Measurements from ENCODE around the gene FPR3. TPM values are rescaled to one million over a fixed set of nuclear protein-coding genes. Genes with fewer than 3 reads are reported as not detected.

Gene FPR3, protein sequence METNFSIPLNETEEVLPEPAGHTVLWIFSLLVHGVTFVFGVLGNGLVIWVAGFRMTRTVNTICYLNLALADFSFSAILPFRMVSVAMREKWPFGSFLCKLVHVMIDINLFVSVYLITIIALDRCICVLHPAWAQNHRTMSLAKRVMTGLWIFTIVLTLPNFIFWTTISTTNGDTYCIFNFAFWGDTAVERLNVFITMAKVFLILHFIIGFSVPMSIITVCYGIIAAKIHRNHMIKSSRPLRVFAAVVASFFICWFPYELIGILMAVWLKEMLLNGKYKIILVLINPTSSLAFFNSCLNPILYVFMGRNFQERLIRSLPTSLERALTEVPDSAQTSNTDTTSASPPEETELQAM
- total RNA-seq = not detected in 2 replicates

DNA sequence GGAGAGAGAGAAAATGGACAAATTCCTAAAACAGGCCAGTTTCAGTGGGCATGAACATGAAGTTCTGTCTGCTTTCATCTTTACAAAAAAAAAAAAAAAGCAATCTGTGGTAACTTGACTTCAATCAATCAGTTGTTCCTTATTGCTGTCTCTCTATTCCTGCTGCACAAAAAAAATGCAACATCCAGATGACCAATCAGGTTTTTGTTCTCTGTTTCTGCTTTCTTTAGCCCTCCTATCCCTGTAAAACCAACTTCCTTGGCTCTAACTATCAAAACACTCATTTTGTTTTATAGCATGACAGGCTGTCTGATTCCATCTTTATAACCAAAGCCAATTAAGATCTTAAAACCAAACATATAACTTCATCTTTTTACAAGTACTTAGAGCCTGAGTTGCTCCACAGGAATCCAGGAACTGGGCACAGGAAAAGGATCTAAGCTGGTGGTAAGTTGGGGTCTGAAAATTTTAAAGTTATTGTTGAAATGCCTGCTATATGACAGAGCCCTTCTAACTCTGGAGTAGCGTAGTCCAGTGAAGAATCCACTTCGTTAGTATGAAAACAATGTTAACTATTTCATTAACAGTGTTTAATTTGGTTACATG, at the start of gene FPR3:
Gene FPR3, plus strand, starts transcription at position 273 of the 606 bp plus-strand sequence. CDS start 28,592 bp downstream, outside the sequence.

DNA sequence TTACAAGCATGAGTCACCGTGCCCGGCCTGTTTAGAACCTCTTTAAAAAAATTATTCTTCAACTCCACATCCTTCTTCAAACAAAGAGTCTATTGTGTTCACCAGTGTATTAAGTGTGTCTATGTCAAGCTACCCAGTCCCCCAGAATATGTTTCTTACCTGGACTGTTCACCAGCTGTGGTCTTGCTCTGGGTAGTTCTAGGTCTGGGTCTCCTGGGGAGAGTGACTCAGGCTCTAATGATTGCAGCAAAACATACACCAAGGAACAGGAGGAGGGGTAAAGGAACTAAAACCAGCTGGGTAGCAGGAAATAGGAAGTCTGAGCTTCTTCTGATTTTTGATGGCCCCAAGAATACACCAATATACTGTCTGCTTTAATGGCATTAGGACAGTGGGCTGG, 43.3 kb upstream of the FPR3 start, which contains the start of gene FPR1:
Gene FPR1, minus strand, starts transcription at position 224 of the 400 bp plus-strand sequence. CDS start 4,884 bp downstream, outside the sequence.

DNA sequence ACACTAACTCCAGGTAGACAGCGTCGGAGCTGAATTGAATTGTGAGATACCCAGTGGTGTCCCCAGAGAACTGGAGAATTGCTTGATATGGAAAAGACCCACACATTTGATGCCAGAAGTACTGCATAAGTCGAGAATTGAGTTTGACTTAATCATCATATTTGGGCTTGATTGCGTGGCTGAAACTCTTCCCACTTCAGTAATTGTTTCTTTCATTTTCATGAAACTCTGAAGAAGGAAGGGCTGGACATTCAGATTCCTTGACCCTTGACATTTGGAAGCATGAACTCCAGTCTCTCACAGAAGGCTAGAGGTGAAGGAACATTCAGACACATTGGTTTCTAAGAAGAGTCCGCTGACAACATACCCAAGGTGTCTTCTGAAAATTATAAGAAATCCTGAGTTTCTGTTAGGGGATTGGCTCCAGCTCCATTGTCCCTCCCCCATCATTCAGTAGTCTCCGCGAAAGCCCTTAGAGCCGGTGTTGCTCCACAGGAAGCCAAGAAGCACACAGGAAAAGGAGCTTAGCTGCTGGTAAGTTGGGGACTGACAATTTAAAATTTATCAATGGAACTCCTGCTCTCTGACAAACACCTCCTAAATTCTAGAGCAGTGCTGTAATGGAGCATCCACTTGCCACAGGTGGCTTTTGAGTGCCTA, 34.1 kb upstream of the FPR3 start, which contains the start of gene FPR2:
Gene FPR2, plus strand, starts transcription at position 484 of the 660 bp plus-strand sequence. CDS start 7,479 bp downstream, outside the sequence.

Other genes starting within 250 kb of the FPR3 start
- 6.9 and 7.6 TPM in 2 replicates for gene ZNF175, start 223.9 kb upstream of the FPR3 start, total RNA-seq
- gene SIGLEC5, start 164.8 kb upstream of the FPR3 start, total RNA-seq = not detected in 2 replicates
- gene SIGLEC14, start 148.3 kb upstream of the FPR3 start, total RNA-seq = not detected in 2 replicates
- gene SPACA6, start 101.8 kb upstream of the FPR3 start, total RNA-seq = 7.6 and 12.5 TPM in 2 replicates
- gene HAS1, start 71.2 kb upstream of the FPR3 start, total RNA-seq = not detected in 2 replicates
- 0.11 TPM in 1 of 2 replicates, not detected in the other for gene FPR1, start 43.3 kb upstream of the FPR3 start, total RNA-seq
- not detected in 2 replicates for gene FPR2, start 34.0 kb upstream of the FPR3 start, total RNA-seq
- gene ZNF577, start 92.8 kb downstream of the FPR3 start, total RNA-seq = 4.0 and 7.2 TPM in 2 replicates
- 5.7 and 5.9 TPM in 2 replicates for gene ZNF649, start 109.9 kb downstream of the FPR3 start, total RNA-seq
- gene ZNF613, start 132.3 kb downstream of the FPR3 start, total RNA-seq = 4.9 and 6.1 TPM in 2 replicates
- gene ZNF350, start 191.7 kb downstream of the FPR3 start, total RNA-seq = 9.3 and 10.7 TPM in 2 replicates
- 10.4 and 13.5 TPM in 2 replicates for gene ZNF615, start 213.1 kb downstream of the FPR3 start, total RNA-seq
- gene ZNF614, start 233.2 kb downstream of the FPR3 start, total RNA-seq = 8.6 and 12.0 TPM in 2 replicates

All from uterine smooth muscle cell (primary cell).